ENCODE results near the gene ZKSCAN4.
A peak's percentile ranks its signal among the peaks of the same experiment; 100 is the strongest.

Gene ZKSCAN4

GRCh38 chr6:28245206-28245941 lies 6.7 kb downstream of the ZKSCAN4 start:
- H3K4me3 ChIP-seq (ENCODE audit: low read depth in 1 of 2, low read length in 2 of 2): no peak overlapping the region
- H3K4me1 ChIP-seq (ENCODE audit: control insufficient read depth in 1 of 2, insufficient read depth in 2 of 2, low read length in 2 of 2): peaks cover 0 to 1% of the 10 kb centered on the region in 2 donors
- H3K36me3 ChIP-seq (ENCODE audit: control insufficient read depth in 1 of 2, insufficient read depth in 2 of 2, low read length in 2 of 2): peaks cover 20 to 66% of the 10 kb centered on the region in 2 donors
- H3K9me3 ChIP-seq (ENCODE audit: control insufficient read depth in 1 of 2, low read length in 2 of 2): no peaks in the 10 kb centered on the region
- H3K27me3 ChIP-seq (ENCODE audit: low read depth, low read length): no peaks in the 10 kb centered on the region
- H3K27ac ChIP-seq (ENCODE audit: low read length): no peak overlapping the region

- H3K36me3 ChIP-seq (ENCODE audit: control insufficient read depth in 1 of 2, insufficient read depth in 2 of 2, low read length in 2 of 2): peaks cover 20 to 60% of the 10 kb centered on the region in 2 donors
- no peak overlapping the region for H3K27ac ChIP-seq (ENCODE audit: low read length)
- no peaks in the 10 kb centered on the region for H3K27me3 ChIP-seq (ENCODE audit: low read depth, low read length)
- H3K9me3 ChIP-seq (ENCODE audit: control insufficient read depth in 1 of 2, low read length in 2 of 2): no peaks in the 10 kb centered on the region
- no peak overlapping the region for H3K4me3 ChIP-seq (ENCODE audit: low read depth in 1 of 2, low read length in 2 of 2)
- H3K4me1 ChIP-seq (ENCODE audit: control insufficient read depth in 1 of 2, insufficient read depth in 2 of 2, low read length in 2 of 2): no peaks in the 10 kb centered on the region
Measured at GRCh38 chr6:28243946-28244345, 8.1 kb downstream of the ZKSCAN4 start.

GRCh38 chr6:28240471-28240870 lies 11.6 kb downstream of the ZKSCAN4 start:
- H3K27ac ChIP-seq (ENCODE audit: low read length): no peak overlapping the region
- no peaks in the 10 kb centered on the region for H3K4me1 ChIP-seq (ENCODE audit: control insufficient read depth in 1 of 2, insufficient read depth in 2 of 2, low read length in 2 of 2)
- H3K9me3 ChIP-seq (ENCODE audit: control insufficient read depth in 1 of 2, low read length in 2 of 2): no peaks in the 10 kb centered on the region
- H3K27me3 ChIP-seq (ENCODE audit: low read depth, low read length): no peaks in the 10 kb centered on the region
- peaks cover 9 to 31% of the 10 kb centered on the region in 2 donors for H3K36me3 ChIP-seq (ENCODE audit: control insufficient read depth in 1 of 2, insufficient read depth in 2 of 2, low read length in 2 of 2)
- H3K4me3 ChIP-seq (ENCODE audit: low read depth in 1 of 2, low read length in 2 of 2): no peak overlapping the region

- H3K4me1 ChIP-seq (ENCODE audit: control insufficient read depth in 1 of 2, insufficient read depth in 2 of 2, low read length in 2 of 2): no peaks in the 10 kb centered on the region
- no peaks in the 10 kb centered on the region for H3K27me3 ChIP-seq (ENCODE audit: low read depth, low read length)
- H3K4me3 ChIP-seq (ENCODE audit: low read depth in 1 of 2, low read length in 2 of 2): no peak overlapping the region
Measured at GRCh38 chr6:28239636-28240035, 12.4 kb downstream of the ZKSCAN4 start.

GRCh38 chr6:28235912-28236452 lies 16.1 kb downstream of the ZKSCAN4 start:
- Histone ChIP-seq H3K4me3 (ENCODE audit: low read depth in 1 of 2, low read length in 2 of 2) (no peak overlapping the region), H3K27me3 (ENCODE audit: low read depth, low read length) (no peaks in the 10 kb centered on the region), H3K9me3 (ENCODE audit: control insufficient read depth in 1 of 2, low read length in 2 of 2) (no peaks in the 10 kb centered on the region), H3K36me3 (ENCODE audit: control insufficient read depth in 1 of 2, insufficient read depth in 2 of 2, low read length in 2 of 2) (peaks cover 10 to 34% of the 10 kb centered on the region in 2 donors), H3K27ac (ENCODE audit: low read length) (no peak overlapping the region), H3K4me1 (ENCODE audit: control insufficient read depth in 1 of 2, insufficient read depth in 2 of 2, low read length in 2 of 2) (no peaks in the 10 kb centered on the region)

More at GRCh38 chr6:28239636-28240035, 12.4 kb downstream of the ZKSCAN4 start:
- H3K9me3 ChIP-seq (ENCODE audit: control insufficient read depth in 1 of 2, low read length in 2 of 2): no peaks in the 10 kb centered on the region
- H3K27ac ChIP-seq (ENCODE audit: low read length): no peak overlapping the region
- peaks cover 3 to 23% of the 10 kb centered on the region in 2 donors for H3K36me3 ChIP-seq (ENCODE audit: control insufficient read depth in 1 of 2, insufficient read depth in 2 of 2, low read length in 2 of 2)

GRCh38 chr6:28232785-28233184 lies 19.3 kb downstream of the ZKSCAN4 start:
- no peaks in the 10 kb centered on the region for H3K9me3 ChIP-seq (ENCODE audit: control insufficient read depth in 1 of 2, low read length in 2 of 2)
- peaks cover 26 to 62% of the 10 kb centered on the region in 2 donors for H3K36me3 ChIP-seq (ENCODE audit: control insufficient read depth in 1 of 2, insufficient read depth in 2 of 2, low read length in 2 of 2)
- no peaks in the 10 kb centered on the region for H3K4me1 ChIP-seq (ENCODE audit: control insufficient read depth in 1 of 2, insufficient read depth in 2 of 2, low read length in 2 of 2)
- no peak overlapping the region for H3K27ac ChIP-seq (ENCODE audit: low read length)
- no peaks in the 10 kb centered on the region for H3K27me3 ChIP-seq (ENCODE audit: low read depth, low read length)
- H3K4me3 ChIP-seq (ENCODE audit: low read depth in 1 of 2, low read length in 2 of 2): no peak overlapping the region

- Histone ChIP-seq H3K36me3 (ENCODE audit: control insufficient read depth in 1 of 2, insufficient read depth in 2 of 2, low read length in 2 of 2) (peaks cover 24 to 45% of the 10 kb centered on the region in 2 donors), H3K27me3 (ENCODE audit: low read depth, low read length) (peaks cover 3% of the 10 kb centered on the region), H3K27ac (ENCODE audit: low read length) (no peak overlapping the region), H3K4me3 (ENCODE audit: low read depth in 1 of 2, low read length in 2 of 2) (no peak overlapping the region), H3K4me1 (ENCODE audit: control insufficient read depth in 1 of 2, insufficient read depth in 2 of 2, low read length in 2 of 2) (peaks cover 0 to 21% of the 10 kb centered on the region in 2 donors), H3K9me3 (ENCODE audit: control insufficient read depth in 1 of 2, low read length in 2 of 2) (no peaks in the 10 kb centered on the region)
Measured at GRCh38 chr6:28226460-28226859, 25.6 kb downstream of the ZKSCAN4 start.

- Histone ChIP-seq H3K27me3 (ENCODE audit: low read depth, low read length) (peaks cover 3% of the 10 kb centered on the region), H3K4me3 (ENCODE audit: low read depth in 1 of 2, low read length in 2 of 2) (peak within 1 kb of the TSS; percentile 83 to 89), H3K36me3 (ENCODE audit: control insufficient read depth in 1 of 2, insufficient read depth in 2 of 2, low read length in 2 of 2) (peaks cover 24 to 33% of the 10 kb centered on the region in 2 donors), H3K4me1 (ENCODE audit: control insufficient read depth in 1 of 2, insufficient read depth in 2 of 2, low read length in 2 of 2) (peaks cover 0 to 21% of the 10 kb centered on the region in 2 donors), H3K27ac (ENCODE audit: low read length) (peak within 1 kb of the TSS; percentile 76), H3K9me3 (ENCODE audit: control insufficient read depth in 1 of 2, low read length in 2 of 2) (no peaks in the 10 kb centered on the region)
Measured at GRCh38 chr6:28225056-28225834, 26.8 kb downstream of the ZKSCAN4 start, which contains the start of gene ZSCAN9. Gene ZSCAN9 (plus strand): TSS chr6:28225275. CDS start chr6:28227085, 1,810 bp downstream.

GRCh38 chr6:28224131-28225055 lies 27.7 kb downstream of the ZKSCAN4 start:
- Histone ChIP-seq H3K4me1 (ENCODE audit: control insufficient read depth in 1 of 2, insufficient read depth in 2 of 2, low read length in 2 of 2) (peaks cover 0 to 22% of the 10 kb centered on the region in 2 donors), H3K36me3 (ENCODE audit: control insufficient read depth in 1 of 2, insufficient read depth in 2 of 2, low read length in 2 of 2) (peaks cover 23 to 25% of the 10 kb centered on the region in 2 donors), H3K9me3 (ENCODE audit: control insufficient read depth in 1 of 2, low read length in 2 of 2) (no peaks in the 10 kb centered on the region), H3K27me3 (ENCODE audit: low read depth, low read length) (peaks cover 3% of the 10 kb centered on the region), H3K4me3 (ENCODE audit: low read depth in 1 of 2, low read length in 2 of 2) (peak overlapping the region; percentile 83 to 89), H3K27ac (ENCODE audit: low read length) (peak overlapping the region; percentile 76)

GRCh38 chr6:28220257-28221133 lies 31.6 kb downstream of the ZKSCAN4 start:
- peaks cover 3% of the 10 kb centered on the region for H3K27me3 ChIP-seq (ENCODE audit: low read depth, low read length)

More at GRCh38 chr6:28220257-28221133, 31.6 kb downstream of the ZKSCAN4 start:
- no peaks in the 10 kb centered on the region for H3K9me3 ChIP-seq (ENCODE audit: control insufficient read depth in 1 of 2, low read length in 2 of 2)
- H3K36me3 ChIP-seq (ENCODE audit: control insufficient read depth in 1 of 2, insufficient read depth in 2 of 2, low read length in 2 of 2): no peaks in the 10 kb centered on the region
- no peak overlapping the region for H3K4me3 ChIP-seq (ENCODE audit: low read depth in 1 of 2, low read length in 2 of 2)
- no peak overlapping the region for H3K27ac ChIP-seq (ENCODE audit: low read length)
- H3K4me1 ChIP-seq (ENCODE audit: control insufficient read depth in 1 of 2, insufficient read depth in 2 of 2, low read length in 2 of 2): peaks cover 0 to 20% of the 10 kb centered on the region in 2 donors
